Activated CD4-positive, alpha-beta T cell treated with anti-CD3 and anti-CD28 coated beads, Interleukin-2, amount 50 U/mL, for 4 hours (primary cell): ENCODE results near the gene SPACDR.

Source experiments
- DNase-seq, 2 experiments: peaks; one replicate each; pipeline ENCODE4 v3.0.0-alpha.2; 2020

SPACDR gene

DNA sequence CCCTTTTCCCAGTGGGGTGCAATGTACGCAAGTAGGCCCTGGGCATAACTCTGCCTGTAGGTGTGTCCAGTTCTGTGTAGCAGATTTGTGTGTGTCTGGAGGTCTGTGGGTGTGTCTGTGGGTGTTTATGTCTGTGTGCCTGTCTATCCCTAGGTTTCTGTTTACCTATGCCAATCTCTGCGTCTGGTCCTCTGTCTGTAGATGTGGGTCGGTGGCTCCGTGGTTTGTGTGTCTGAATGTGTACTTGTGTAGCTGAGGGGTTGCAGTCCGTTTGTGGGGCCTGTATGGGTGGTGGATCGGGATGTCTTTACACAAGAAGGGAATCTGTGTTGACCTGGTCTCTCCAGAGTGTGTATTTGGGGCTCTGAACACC, 20.6 kb upstream of the SPACDR start:
- no peak for DNase-seq

DNA sequence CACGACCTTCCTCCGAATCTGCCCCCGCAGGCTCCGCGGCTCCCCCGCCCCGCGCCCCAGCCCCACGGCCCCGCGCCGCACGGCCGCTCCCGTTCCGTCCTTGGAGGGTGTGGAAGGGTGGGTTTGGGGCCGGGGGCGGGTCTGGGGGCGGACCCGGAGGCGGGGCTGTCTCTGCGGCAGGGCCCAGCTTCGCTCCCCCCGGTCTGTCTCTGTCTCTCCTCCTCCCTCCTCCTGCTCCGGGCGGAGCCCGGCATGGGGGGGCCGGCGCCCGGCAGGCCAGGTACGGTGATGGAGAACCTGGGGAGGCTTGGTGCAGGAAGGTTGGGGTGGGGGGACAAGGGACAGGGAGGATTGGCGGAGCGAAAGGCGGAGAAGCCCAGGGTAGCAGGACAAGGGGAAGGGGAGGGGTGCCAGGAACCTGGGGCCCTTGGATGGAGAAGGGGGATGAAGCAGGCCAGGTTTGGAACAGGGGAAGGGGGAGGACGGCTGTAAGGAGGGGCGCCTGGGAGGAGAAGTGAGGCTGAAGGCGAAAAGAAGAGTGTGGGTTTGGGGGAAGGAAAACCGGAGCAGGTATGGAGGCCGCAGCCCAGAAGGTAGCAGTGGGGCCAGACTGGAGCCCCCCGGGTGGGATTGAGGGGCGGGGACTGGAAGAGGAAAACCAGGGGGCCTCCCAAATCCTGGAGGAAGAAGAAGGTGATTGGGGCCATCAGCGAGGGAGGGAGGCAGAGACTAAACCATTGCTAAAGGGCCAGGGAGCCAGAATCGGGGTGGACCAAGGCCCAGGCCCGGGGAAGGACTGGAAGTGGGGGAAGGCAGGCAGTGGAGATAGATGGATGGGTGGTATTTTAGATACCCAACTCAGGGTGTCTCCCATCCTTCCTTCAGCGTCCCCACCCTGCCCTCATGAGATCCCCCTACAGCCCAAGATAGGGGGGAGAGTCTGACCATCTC, 19.9 kb upstream of the SPACDR start, which contains the start of gene NYAP1:
NYAP1 (plus strand) TSS at position 206 of the 951 bp plus-strand sequence. CDS start 1,385 bp downstream, outside the sequence.
- peak; percentile 38 to 42 for DNase-seq

DNA sequence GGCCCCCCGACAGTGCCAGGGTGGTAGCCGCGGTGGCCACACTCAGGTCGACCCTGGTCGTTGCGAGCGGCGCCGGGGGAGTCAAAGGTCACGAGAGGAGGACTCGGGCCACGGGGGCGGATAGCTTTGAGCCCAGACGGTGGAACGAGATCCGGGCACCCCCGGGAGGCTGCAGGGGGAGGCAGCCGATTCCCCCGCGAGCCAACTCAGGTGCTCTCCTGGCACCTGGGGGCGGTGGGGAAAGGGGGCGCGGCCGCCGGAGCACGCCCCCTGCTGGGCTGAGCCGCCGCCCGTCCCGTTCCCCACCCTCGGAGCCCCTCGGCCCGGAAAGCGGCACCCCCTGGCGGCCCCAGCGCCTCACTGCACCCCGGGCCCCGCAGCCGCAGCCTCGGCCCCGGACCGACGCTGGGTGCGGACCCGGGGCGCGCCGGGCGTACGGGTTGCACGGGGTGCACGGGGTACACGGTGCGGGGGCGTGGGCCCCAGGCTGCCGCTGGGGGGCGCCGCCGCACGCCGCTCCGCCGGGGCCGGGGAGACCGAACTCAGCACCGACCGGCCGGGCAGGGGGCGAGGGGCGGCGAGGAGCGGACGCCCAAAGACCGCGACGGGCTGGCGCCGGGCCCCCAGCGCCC, 19.1 kb upstream of the SPACDR start:
- DNase-seq, result peak; percentile 73 to 75

DNA sequence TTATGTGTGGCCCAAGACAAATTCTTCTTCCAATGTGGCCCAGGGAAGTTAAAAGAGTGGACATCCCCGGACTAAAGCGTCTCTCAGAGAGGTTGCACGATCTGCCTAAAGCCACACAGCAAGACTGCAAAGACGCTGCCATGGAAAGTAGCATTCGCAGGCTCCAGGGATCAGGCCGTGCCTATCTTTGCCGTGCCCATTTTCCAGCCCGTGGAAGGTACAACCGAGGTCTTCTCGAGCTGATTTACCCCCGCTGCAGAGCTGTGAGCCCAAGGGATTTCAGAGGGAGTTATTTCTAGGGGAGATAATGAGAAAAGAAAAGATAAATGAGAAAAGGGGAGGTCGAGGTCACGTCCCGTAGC, 18.6 kb upstream of the SPACDR start:
- DNase-seq, result no peak

GRCh38 chr7:100481466-100481865, 17.4 kb upstream of the SPACDR start:
- no peak for DNase-seq

DNA sequence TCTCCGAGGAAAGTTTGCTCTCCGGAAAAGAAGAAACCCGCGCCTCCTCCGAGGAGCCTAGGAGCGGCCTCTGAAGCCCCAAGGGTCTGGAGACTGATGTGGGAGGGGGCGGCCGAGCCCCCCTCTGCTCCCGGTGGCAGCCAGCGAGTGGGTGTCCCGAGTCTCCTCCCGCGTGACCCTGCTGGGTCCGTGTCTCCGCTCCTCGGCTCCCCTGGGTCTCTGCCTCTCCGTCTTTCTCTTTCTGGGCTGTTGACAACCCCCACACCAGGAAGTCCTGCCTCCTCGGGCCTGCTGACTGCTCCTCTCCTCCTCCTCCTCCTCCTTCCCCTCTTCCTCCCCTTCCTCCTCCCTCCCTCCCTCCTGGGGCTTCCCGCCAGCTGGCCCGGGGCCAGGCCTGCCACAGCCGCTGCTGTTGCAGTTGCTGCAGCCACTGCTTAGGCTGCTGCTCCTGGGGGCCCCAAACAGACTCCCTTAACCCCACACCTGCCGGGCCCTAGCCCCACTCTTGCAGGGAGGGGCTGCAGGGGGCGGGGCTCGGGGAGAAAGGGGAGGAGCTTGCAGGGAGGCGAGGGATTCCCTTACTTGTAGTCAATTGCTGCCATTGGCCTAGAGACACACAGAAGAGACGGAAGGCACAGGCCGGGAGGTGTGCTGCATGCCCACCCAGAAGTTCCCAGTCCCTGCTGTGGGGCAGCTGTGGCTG, 15.0 kb upstream of the SPACDR start, which contains the start of gene TSC22D4:
TSC22D4 (minus strand) TSS at position 257 of the 703 bp plus-strand sequence. CDS start 1,176 bp downstream, outside the sequence.
- DNase-seq, result peak; percentile 84 to 85

GRCh38 chr7:100477871-100478267, 13.8 kb upstream of the SPACDR start:
- DNase-seq, result no peak

DNA sequence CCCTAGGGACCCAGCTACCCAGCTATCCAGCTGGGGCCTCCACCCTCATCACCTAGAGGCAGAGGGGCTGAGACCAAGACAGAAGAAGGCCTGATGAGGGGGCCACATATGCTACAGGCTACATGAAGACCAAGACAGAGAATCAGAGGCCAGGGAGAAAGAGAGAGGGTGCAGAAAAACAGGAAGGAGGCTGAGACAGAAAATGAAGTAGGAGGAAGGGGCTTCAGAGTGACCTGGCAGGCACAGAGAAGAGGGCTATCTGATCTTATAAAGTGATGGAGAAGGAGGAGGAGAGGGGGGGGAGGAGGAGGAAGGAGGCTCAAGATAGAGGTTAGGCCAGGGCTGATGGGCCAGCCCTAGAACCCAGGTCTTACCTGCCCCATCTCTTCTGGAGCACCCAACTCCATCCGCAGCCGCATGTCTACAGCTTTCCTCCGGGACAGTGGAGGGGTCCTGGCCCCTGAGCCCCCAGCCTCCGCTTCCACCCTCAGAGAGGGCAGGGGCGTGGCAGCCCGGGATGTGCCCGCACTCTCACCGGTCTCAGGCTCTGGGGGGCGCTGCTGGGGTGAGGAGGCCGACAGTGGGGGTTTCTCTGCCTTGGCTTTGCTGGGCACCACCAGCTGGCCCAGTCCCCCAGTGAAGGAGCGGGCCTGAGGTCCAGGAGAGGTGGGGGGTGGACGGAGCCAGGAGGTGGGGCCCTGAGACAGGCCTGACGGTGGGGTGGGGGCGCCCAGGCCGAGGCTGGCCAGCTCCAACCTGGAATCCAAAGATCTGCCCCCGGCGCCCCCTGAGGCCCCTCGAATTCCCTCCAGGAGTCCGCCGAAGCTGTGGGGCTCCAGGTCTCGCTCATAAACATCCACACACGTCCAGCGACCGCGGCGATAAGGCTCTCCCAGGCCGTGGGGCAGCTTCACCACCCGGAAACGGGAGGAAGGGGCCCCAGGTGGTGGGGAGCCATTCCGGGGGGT, 13.1 kb upstream of the SPACDR start:
- no peak for DNase-seq

GRCh38 chr7:100476101-100476780, 12.2 kb upstream of the SPACDR start:
- DNase-seq, result no peak

DNA sequence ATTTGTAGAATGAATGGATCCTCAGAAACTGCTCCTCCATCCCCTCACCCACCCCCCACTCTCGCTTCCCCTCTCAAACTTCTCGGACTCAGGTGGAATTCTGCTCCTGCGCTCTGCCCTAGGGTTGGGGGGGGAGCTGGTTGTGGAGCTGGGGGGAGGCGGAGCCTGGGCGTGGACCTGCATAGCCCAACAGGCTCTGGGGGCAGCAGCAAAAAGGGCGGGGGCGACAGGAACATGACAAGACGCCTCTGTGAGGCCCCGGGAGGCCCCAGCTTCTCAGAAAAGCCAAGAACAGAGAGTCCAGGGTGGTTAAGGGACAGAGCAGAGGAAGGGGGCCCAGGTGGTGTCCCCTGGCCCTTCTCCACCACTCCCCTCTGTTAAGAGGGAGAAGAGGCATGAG, 11.5 kb upstream of the SPACDR start:
- DNase-seq, result no peak

DNA sequence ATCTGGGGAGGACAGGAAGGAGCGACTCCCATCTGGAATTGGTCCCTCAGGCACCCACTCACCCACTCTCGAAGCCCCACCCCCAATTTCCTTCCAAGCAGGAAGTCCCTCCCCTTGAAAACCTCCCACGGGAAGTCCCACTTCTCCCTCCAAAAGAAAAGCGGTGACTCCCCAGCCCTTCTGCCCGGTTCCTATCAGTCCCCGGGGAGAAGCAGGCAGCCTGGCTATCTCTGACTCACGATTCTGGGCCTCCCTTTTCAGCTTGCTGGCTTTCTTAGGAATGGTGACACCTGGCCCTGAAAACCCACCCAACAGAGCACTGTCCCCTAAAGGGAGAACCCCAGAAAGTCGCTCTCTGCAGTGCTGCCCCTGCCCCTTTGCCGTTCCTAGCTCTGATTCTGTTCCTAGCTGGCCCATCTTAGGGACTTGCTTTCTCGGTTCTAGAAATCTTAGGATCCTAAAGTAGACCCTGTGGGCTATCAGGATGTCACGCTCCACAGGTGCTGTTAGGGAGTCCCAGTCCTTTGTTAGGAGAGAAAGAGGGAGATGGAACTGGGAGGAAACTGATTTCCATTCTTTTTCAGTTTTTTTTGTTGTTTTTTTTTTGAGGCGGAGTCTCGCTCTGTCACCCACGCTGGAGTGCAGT, 8.9 kb upstream of the SPACDR start:
- no peak for DNase-seq

DNA sequence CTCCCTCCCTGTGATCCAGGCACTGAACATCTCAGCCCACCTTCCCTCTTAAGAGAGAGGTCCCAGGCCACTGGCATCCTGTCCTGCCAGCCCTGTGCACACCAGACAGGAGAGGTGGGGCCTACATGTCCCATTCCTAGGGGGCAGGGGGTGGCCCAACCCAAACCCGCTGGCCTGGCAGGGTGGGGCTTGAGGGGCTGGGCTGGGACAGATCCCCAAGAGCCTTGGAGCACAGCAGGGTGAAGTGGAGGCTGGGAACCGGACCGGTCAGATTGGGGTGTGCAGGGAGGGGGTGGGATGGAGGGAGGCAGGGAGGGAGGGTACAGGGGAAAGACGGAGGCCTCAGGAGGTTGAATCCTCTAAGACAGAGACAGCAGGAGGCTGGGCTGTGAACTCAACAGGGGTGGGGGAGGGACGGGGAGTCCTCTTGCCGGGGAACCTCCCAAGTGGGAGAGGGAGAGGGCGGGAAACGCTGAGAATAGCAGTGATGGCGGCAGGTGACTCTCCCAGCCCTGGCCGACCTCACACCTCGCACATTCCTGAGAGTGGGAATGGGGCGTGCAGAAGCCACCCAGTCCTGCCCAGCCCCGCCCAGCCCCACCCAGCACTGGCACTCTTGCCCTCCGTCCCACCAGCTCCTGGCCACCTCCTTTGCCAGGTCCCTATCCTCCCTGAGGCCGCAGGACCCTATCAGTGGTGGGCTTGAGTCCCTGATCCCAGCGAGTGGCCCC, 8.2 kb upstream of the SPACDR start:
- no peak for DNase-seq

DNA sequence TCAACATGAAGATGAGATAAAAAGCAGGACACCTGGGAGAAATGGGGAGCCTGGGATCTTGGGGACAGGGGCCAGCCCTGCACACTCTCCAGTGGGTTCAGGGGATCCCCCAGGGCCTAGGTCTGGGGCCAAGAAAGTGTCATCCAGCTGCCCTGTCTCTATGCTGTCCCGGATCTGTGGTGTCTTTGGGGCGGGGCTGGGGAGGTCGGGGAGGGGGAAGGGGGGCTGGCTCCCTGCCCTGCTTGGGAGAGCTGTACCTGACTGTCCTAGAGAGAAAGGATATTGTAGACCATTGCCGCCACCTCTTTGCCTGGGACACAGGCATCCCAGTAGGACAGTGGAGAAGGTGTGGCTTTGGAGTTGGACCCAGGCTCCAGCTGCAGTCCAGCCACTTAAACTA, 7.0 kb upstream of the SPACDR start:
- no peak for DNase-seq

DNA sequence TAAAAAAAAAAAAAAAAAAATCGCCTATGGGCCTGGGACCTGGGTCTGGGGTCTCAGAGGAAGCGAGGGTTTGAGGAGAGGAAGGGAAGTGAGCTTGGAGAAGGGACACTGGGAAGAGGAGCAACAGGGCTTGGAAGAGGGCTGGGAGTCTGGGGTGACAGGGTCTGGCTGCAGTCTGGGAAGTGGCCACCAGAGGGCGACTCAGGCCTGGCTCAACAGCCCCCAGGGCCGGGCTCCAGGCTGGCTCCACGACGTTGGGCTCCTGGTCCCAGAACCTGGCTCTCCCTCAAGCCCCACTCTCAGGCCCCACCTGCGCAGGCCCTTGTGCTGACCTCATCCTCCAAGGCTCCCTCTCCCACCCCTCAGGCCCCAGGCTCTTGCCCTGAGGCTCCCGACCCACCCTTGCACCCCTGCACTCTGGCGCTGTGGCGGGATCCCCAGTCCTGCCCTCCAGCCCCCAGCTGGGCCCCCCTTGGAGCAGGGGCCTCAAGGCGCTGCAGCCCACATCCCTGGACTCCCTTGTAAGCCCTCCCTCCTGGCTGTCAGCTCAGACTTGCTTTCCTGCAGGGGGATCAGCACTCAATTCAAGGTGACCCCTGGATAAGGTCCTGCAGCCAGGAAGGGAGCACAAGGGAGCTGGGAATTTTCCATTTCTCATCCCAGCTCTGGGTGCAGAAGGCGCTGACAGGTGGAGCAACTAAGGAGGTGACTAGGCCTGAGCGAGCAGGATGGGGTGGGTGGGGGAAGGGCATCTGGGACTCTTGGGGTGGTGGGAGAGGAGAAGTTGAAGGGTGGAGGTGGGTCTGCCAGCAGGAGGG, 5.4 kb upstream of the SPACDR start:
- DNase-seq, result peak; percentile 81 to 86

DNA sequence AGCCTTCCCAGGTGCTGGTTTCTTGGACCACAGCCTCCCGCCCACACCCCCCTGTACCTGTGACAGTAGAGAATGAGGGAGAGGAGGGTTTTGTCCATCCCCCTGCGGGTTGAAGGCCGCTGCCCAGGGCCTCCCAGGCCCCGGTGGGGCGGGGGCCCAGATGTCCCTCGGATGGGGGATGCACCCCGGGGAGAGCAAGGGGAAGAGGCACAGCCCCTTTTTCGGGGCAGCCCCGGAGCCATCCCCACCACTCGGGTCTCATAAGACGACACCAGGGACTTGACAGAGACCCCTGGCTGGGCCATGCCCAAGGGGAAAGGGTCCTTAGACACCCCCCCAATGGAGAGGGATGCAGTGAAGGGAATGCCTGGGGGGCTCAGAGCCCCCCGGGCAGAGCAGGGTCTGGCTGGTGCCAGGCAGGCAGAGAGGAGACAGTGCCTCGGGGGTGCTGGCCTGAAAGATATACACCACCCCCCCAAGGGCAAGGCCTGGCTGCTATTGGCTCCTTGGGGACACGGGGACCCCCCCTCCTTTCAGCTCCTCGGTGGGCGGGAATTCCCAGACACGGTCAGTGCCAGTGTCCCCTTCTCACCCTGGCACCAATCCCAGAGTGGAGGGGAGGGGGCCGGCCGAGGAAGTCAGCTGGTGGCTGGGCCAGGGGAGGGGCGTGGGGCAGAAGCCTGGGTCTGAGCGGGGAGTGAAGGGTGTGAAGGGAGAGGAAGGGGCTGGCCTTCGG, 3.7 kb upstream of the SPACDR start:
- DNase-seq, result no peak

DNA sequence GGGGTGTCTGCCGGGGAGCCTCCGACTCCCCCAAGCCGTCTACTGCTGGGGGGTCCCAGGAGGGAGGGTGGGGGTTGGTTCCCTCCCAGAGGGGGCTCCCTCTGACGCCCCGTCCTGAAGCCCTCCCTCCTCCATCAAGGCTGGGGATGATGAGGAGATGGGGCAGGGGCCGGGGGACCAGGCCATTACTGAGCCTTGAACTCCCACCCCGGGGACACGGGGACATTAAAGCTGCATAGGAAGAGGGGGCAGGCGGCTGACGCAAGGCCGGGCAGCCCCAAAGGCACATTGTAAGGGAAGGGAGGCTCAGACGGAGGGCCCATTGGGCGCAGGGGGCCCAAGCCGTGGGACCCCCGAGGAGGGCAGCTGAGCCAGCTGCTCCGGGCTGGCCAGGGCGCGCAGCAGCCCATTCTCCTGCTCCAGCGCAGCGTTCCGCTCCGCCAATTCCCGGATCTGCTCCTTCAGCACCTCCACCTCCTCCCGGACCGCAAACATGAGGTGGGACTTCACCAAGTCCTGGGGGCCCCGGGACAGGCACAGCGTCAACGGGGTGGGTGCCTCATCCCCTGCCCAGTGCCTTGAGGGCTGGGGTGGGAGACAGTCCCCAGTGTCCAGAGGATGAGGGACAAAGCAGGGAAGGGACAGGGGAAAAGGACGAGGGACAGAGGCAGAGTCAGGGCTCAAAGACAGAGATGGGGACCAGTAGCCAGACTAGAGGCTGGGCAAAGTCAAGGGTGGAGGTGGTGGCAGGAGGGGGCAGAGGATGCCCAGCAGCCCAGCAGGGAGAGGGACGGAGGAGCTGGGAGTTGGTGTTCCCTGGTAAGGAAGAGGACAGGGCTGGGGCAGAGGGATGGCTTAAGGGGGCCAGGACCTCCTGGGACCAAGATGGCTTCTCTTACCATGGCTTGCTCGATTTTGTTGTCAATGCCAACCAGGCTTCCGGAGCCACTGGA, 2.9 kb upstream of the SPACDR start:
- no peak for DNase-seq

GRCh38 chr7:100465702-100466311, 1.7 kb upstream of the SPACDR start:
- DNase-seq, result no peak
